Measurements from ENCODE around the gene FMR1NB. TPM values are rescaled to one million over a fixed set of nuclear protein-coding genes. Genes with fewer than 3 reads are reported as not detected.

The FMR1NB gene, protein sequence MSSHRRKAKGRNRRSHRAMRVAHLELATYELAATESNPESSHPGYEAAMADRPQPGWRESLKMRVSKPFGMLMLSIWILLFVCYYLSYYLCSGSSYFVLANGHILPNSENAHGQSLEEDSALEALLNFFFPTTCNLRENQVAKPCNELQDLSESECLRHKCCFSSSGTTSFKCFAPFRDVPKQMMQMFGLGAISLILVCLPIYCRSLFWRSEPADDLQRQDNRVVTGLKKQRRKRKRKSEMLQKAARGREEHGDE
- total RNA-seq = not detected in 3 replicates
- long read RNA-seq = 0 reads

DNA sequence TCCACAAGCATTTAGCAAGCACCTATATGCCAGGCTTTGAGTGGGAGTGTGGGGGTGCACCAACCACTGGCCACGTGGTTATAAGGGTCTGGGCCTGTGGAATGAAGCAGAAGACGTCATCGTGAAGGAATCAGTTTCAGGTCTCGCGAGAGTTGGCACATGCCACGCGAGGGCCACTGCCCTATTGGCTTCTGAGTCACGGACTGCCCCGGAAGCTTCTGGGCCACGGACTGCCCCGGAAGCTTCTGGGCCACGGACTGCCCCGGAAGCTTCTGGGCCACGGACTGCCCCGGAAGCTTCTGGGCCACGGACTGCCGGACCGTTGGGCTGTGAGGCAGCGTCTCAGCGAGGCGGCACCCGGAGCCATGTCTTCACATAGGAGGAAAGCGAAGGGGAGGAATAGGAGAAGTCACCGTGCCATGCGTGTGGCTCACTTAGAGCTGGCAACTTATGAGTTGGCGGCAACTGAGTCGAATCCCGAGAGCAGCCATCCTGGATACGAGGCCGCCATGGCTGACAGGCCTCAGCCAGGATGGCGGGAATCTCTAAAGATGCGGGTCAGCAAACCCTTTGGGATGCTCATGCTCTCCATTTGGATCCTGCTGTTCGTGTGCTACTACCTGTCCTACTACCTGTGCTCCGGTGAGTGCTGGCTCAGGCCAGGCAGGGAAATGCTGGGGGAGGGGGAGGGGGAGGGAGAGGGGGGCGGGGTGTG, at the start of gene FMR1NB:
FMR1NB (plus strand) TSS at position 300 of the 715 bp plus-strand sequence; CDS start at position 366, 66 bp downstream.
- no peaks in the 10 kb centered on the region for H3K27me3 Mint-ChIP-seq (ENCODE audit: low read depth)
- no peaks in the 10 kb centered on the region for H3K4me1 Mint-ChIP-seq (ENCODE audit: low read depth)
- DNase-seq (ENCODE audit: low spot score) = no peak
- TF ChIP-seq, protein P1, sequence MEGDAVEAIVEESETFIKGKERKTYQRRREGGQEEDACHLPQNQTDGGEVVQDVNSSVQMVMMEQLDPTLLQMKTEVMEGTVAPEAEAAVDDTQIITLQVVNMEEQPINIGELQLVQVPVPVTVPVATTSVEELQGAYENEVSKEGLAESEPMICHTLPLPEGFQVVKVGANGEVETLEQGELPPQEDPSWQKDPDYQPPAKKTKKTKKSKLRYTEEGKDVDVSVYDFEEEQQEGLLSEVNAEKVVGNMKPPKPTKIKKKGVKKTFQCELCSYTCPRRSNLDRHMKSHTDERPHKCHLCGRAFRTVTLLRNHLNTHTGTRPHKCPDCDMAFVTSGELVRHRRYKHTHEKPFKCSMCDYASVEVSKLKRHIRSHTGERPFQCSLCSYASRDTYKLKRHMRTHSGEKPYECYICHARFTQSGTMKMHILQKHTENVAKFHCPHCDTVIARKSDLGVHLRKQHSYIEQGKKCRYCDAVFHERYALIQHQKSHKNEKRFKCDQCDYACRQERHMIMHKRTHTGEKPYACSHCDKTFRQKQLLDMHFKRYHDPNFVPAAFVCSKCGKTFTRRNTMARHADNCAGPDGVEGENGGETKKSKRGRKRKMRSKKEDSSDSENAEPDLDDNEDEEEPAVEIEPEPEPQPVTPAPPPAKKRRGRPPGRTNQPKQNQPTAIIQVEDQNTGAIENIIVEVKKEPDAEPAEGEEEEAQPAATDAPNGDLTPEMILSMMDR (IDR thresholded peaks at IDR 0.05) = no peak
- H3K9me3 Mint-ChIP-seq (ENCODE audit: low read depth) = peaks cover 23% of the 10 kb centered on the region
- no peaks in the 10 kb centered on the region for H3K36me3 Mint-ChIP-seq (ENCODE audit: low read depth)
- no peak within 1 kb of the TSS for H3K27ac Mint-ChIP-seq (ENCODE audit: unreplicated experiment)
- H3K4me3 Mint-ChIP-seq (ENCODE audit: unreplicated experiment) = no peak within 1 kb of the TSS

DNA sequence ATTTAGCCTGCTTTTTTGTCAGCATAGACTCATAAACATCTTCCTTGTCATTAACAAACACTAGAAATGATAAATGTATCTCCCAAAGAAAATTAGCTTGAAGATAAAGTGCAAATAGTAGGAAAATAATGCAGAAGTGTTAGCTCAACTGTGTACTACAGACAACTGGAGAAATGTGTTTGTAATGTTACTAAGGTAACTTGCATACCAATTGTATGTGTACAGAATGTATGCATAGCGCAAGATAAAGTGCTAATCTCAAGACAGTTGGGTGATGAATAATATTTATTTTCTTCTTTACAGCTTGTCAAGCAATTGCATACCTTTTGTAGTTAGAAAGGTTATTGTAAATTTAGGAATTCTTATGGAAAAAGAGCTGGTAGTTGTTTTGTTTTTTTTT, 47.3 kb upstream of the FMR1NB start:
- no peak overlapping the region for H3K27ac Mint-ChIP-seq (ENCODE audit: unreplicated experiment)
- DNase-seq (ENCODE audit: low spot score) = no peak
- peaks cover 3% of the 10 kb centered on the region for H3K9me3 Mint-ChIP-seq (ENCODE audit: low read depth)
- no peaks in the 10 kb centered on the region for H3K27me3 Mint-ChIP-seq (ENCODE audit: low read depth)
- H3K36me3 Mint-ChIP-seq (ENCODE audit: low read depth) = peaks cover 4% of the 10 kb centered on the region
- H3K4me1 Mint-ChIP-seq (ENCODE audit: low read depth) = no peaks in the 10 kb centered on the region
- TF ChIP-seq, protein P1 (IDR thresholded peaks at IDR 0.05) = no peak
- no peak overlapping the region for H3K4me3 Mint-ChIP-seq (ENCODE audit: unreplicated experiment)

DNA sequence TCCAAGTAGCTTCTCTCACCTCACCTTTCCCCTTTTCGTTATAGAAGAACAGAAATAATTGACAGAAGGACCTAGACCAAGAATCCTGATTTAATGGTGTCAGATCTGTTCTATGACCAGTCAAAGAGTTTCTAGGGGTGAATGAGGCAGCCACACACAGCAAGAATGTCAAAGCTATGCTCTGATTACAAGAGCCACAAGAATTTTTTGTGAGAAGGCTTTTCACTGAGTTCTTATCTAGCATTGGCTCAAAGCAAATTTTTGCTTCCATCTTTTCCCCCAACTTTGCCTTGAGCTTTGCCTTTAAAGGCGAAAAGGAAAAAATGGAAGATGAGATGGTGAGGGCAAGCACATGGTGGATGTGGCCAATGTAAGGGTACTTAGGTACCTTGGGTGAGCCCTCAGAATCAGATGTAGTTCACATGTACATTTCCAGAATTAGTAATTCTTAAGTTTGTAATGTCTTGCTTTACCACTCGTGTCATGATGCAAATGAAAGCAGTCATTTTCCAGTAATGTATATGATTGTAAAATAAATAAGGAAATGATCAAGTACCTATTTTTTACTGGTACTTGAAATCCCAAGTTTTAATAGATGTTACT, 45.9 kb upstream of the FMR1NB start:
- TF ChIP-seq, protein P1 (IDR thresholded peaks at IDR 0.05) = no peak
- H3K36me3 Mint-ChIP-seq (ENCODE audit: low read depth) = peaks cover 2% of the 10 kb centered on the region
- no peaks in the 10 kb centered on the region for H3K9me3 Mint-ChIP-seq (ENCODE audit: low read depth)
- no peaks in the 10 kb centered on the region for H3K4me1 Mint-ChIP-seq (ENCODE audit: low read depth)
- no peak overlapping the region for H3K4me3 Mint-ChIP-seq (ENCODE audit: unreplicated experiment)
- no peak overlapping the region for H3K27ac Mint-ChIP-seq (ENCODE audit: unreplicated experiment)
- H3K27me3 Mint-ChIP-seq (ENCODE audit: low read depth) = no peaks in the 10 kb centered on the region
- no peak for DNase-seq (ENCODE audit: low spot score)

- Mint-ChIP-seq H3K9me3 (ENCODE audit: low read depth) (no peaks in the 10 kb centered on the region), H3K4me1 (ENCODE audit: low read depth) (no peaks in the 10 kb centered on the region), H3K36me3 (ENCODE audit: low read depth) (peaks cover 8% of the 10 kb centered on the region), H3K4me3 (ENCODE audit: unreplicated experiment) (no peak overlapping the region), H3K27me3 (ENCODE audit: low read depth) (no peaks in the 10 kb centered on the region), H3K27ac (ENCODE audit: unreplicated experiment) (no peak overlapping the region)
- no peak for DNase-seq (ENCODE audit: low spot score)
- TF ChIP-seq, protein P1 (IDR thresholded peaks at IDR 0.05) = no peak
These were observed 35.9 kb upstream of the FMR1NB start for GRCh38 chrX:147945286-147945685.

GRCh38 chrX:147948531-147948930, 32.6 kb upstream of the FMR1NB start:
- Mint-ChIP-seq H3K27me3 (ENCODE audit: low read depth) (no peaks in the 10 kb centered on the region), H3K27ac (ENCODE audit: unreplicated experiment) (no peak overlapping the region), H3K9me3 (ENCODE audit: low read depth) (no peaks in the 10 kb centered on the region), H3K4me1 (ENCODE audit: low read depth) (no peaks in the 10 kb centered on the region), H3K4me3 (ENCODE audit: unreplicated experiment) (no peak overlapping the region), H3K36me3 (ENCODE audit: low read depth) (peaks cover 8% of the 10 kb centered on the region)
- no peak for DNase-seq (ENCODE audit: low spot score)
- TF ChIP-seq, protein P1 (IDR thresholded peaks at IDR 0.05) = no peak
